GM19463 (cell line): ENCODE measurements around the gene GNGT2.
"Not testable (repeated sequence)": the region's sequence is repeated elsewhere in the genome, so short reads cannot be mapped to it uniquely, and the experiment has no call there.

Experiments used
- ATAC-seq: cut with Tn5 transposase; IDR thresholded peaks from one replicate; pipeline ENCODE4 v1.9.1; 2021; ENCODE audit warnings: mild to moderate bottlenecking, moderate library complexity; ENCODE audit not compliant: unreplicated experiment

GNGT2 gene

DNA sequence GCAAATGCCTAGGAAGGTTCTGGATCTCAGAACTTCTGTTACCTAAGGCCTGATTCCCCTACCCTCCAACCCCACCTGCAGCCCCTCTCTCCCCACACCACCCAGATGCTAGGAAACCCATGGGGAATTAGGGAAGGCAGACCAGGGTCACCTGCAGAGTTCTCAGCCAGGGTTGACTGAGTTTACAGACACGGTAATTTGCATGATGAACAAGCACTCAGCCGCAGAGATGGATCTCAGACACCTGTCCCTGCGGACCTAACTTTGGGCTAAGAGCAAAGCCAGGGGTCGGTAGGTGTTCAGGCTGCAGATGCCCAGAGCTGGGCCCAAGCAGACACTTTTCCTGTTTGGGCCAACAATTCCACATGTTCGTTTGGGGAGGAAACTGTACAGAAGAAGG, 3.0 kb upstream of the GNGT2 start:
- ATAC-seq, result no peak

DNA sequence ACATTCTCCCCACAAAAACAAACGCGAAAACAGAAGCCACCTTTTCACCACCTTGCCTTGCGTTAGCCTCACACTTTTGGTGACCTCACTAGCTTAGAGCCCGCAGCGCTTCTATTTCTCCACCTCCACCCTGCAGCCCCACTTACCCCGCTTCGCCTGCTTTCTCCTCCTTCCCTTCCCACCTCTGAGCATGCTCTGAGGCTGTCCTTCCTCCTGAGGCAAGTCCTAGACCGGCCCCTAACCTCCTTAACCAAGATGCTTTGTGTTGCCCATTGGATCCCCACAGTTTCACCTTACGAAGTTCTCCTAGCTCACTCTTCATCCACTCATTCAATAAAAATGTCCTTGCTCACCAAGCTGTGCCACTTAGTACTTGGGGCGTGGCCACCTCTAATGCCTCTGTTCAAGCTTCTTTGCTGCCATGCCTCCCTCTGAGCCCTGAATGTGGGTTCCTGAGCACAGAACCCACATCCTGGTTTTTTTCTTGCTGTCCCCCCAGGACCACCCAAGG, 1.3 kb downstream of the GNGT2 start:
- no peak for ATAC-seq

- ATAC-seq, result no peak
These were observed 5.9 kb downstream of the GNGT2 start for GRCh38 chr17:49204516-49204915.

DNA sequence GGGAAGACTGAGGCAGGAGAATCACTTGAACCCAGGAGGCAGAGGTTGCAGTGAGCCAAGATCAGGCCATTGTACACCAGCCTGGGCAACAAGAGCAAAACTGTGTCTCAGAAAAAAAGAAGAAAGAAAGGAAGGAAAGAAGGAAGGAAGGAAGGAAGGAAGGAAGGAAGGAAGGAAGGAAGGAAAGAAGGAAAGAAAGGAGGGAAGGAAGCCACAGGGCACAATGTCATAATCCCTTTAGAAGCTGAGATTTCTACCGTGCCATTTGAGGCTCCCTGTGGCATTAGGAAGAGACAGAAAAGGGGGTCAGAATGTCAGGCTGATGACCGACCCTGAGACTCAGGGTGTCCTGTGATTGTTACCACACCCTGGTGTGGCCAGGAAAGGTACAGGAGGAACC, 6.6 kb downstream of the GNGT2 start:
- no peak for ATAC-seq

DNA sequence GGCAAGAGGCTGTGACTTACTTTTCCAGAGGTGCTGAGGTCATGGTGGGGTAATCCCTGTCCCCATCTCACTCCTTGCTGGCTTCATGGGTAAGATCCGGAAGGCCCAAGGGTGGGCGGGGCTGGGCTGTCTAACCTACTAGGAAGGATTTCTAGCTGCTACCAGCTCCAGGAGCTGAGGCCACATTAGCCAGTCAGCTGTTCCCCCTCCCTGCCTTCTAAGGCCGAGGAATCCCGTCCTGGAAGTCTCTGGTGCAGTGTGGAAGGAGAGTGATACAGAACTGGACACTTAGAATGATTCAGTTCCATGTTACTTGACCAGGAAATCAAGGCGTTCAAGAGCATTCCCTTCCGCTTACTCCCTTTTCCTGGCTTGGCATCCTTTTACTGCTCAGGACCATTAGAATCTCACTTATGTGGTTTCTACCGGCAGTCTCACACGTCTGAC, 8.9 kb downstream of the GNGT2 start:
- ATAC-seq, result no peak

DNA sequence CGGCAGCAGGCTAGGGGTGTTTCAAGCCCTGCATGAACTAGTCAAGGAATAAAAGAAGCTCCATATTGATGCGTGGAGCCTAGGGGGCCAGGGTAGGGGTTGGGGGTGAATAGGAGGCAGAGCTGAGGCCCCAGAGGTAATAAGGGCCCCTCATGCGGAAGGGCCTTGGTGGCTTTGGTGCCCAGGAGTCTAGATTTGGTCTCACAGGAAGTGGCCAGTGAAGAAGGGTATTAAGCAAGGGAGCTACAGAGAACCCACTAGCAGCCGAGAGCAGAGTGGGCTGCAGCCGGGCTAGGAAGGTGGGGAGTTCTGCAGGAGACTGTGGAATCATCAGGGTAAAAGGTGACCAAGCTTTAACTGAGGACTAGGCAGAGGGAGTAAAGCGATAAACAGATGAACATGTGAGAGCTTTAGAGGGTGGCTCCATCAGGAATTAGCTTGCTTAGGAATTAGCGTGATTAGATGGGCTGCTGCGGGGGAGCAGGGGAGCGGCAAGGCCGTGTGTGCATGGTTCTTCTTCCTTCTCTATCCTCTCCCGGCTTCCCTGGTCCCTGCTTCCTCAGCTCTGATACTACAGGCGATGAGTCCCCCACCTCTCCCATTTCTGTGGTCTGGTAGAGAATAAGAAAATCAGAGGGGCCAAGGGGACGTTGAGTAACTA, 9.8 kb downstream of the GNGT2 start:
- no peak for ATAC-seq

GRCh38 chr17:49198211-49198610, 12.2 kb downstream of the GNGT2 start:
- no peak for ATAC-seq

- ATAC-seq, result no peak
These were observed 12.9 kb downstream of the GNGT2 start for GRCh38 chr17:49197346-49197998.

DNA sequence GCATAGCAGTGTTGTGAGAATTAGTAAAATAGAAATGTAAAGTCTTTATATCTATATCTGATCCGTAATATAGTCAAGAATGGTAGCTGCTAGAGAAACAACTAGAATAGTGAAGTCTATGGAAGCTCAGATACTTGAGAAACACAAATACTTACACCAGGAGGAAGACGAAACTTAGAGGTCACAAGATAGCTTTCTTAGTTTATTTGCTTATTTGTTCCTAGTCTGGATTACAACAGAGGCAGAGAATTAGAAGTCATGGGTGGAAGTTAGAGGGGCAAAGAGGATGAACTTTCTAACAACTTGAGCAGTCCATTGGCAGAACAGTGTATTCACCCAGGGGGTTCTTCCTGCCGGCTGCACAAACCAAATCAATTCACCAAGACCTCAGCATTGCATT, 13.9 kb downstream of the GNGT2 start:
- ATAC-seq, result no peak

DNA sequence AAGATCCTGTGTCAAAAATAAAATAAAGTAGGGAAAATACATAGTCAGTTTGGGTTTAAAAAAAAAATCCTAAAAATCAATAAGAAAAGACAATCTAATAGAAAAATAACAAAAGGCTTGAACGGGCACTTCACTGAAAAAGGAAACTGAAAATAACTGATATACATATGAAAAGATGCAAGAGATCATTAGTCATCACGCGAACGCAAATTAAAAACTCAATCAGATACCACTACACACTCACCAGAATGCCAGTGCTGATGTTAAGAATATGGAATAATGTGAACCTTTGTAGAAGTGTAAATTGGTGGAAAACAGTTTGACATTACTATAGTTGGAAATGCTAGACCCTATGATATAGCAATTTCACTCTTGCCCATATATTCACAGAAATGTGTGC, 14.6 kb downstream of the GNGT2 start:
- ATAC-seq, result no peak

- no peak for ATAC-seq
These were observed 16.1 kb downstream of the GNGT2 start for GRCh38 chr17:49194297-49194607.

DNA sequence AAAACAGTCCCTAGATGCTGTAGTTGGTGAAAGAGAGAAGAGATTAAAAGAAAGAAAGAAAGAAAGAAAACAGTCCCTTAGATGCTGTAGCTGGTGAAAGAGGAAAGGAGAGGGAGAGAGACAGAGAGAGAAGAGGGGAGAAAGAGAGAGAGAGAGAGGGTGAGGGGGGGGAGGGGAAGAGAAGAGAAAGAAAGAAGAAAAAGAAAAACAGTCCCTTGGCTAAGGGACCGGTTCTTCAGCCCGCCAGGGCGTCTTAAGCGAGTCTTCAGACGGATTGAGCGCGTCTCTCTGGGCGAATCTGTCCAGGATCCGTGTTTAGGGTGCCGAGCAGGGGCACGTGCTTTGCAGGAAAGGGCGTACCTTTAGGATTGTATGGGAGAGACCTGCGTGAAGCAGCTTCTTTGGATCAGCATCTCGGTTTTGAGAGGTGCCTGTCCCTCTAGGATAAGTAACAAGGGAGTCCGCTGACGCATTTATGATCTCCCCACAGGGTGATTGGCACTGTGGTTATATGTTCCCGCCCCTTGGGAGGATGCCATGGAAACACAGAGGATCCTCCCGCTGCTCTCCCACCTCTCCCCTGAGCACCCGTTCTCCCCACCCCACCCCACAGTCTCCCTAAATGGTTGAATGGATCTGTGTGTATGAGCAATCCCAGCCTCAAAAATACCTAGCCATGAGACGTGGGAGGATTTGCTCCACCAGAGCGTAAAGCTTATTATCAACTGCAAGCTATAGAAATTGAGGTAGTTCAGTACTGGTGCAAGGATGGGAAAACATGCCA, 16.7 kb downstream of the GNGT2 start:
- ATAC-seq, result no peak

GRCh38 chr17:49191917-49192741, 18.2 kb downstream of the GNGT2 start:
- ATAC-seq, result peak; percentile 58

- ATAC-seq, result no peak
These were observed 18.9 kb downstream of the GNGT2 start for GRCh38 chr17:49191409-49191916.

GRCh38 chr17:49190932-49191331, 19.4 kb downstream of the GNGT2 start:
- ATAC-seq, result no peak

GRCh38 chr17:49187301-49187700, 23.1 kb downstream of the GNGT2 start:
- no peak for ATAC-seq

DNA sequence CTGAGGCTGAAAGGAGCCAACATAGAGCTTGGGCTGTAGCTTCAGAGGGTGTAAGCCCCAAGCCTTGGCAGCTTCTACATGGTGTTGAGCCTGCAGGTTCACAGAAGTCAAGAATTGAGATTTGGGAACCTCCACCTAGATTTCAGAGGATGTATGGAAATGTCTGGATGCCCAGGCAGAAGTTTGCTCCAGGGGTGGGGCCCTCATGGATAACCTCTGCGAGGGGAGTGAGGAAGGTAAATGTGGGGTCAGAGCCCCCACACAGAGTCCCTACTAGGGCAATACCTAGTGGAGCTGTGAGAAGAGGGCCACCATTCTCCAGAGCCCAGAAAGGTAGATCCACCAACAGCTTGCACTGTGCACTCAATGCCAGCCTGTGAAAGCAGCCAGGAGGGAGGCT, 25.0 kb downstream of the GNGT2 start:
- not testable (repeated sequence) for ATAC-seq

- ATAC-seq, result not testable (repeated sequence)
These were observed 25.9 kb downstream of the GNGT2 start for GRCh38 chr17:49184522-49184921.

GRCh38 chr17:49183801-49184200, 26.6 kb downstream of the GNGT2 start:
- no peak for ATAC-seq

- no peak for ATAC-seq
These were observed 27.0 kb downstream of the GNGT2 start for GRCh38 chr17:49183341-49183740.
